K562 (cell line): Measurements from ENCODE around the gene SCARF1. TPM values are rescaled to one million over a fixed set of nuclear protein-coding genes. Genes with fewer than 3 reads are reported as not detected.

Source experiments
- CREB3 ChIP-seq: fragments of 450-650 bp; conservative IDR thresholded peaks from 2 replicates; pipeline ENCODE4 v1.6.1; 2016; ENCODE audit warnings: missing genetic modification characterization, low read depth, mild to moderate bottlenecking, missing compliant biosample characterization, moderate library complexity
- DDX20 ChIP-seq: fragments of 450-650 bp; IDR thresholded peaks from 2 replicates; pipeline ENCODE4 v1.6.1; 2016; ENCODE audit warnings: missing genetic modification characterization, low read depth, mild to moderate bottlenecking, missing compliant biosample characterization, moderate library complexity
- ELF1 ChIP-seq: fragments of 200-800 bp; sonication (Bioruptor generic); IDR thresholded peaks from 2 replicates; pipeline ENCODE4 v1.6.1; 2016; ENCODE audit warnings: missing genetic modification characterization, missing compliant biosample characterization
- FOXA1 ChIP-seq: fragments of 450-650 bp; IDR thresholded peaks from 2 replicates; pipeline ENCODE4 v1.6.1; 2016; ENCODE audit warnings: mild to moderate bottlenecking, borderline replicate concordance
- FOXK2 ChIP-seq, 2 experiments: fragments of 450-650 bp; IDR thresholded peaks in 1 of 2; conservative IDR thresholded peaks in 1 of 2; 2 replicates each; pipeline ENCODE4 v1.6.1; 2016; ENCODE audit warnings: low read depth in 2 of 2, mild to moderate bottlenecking in 1 of 2
- ILF3 ChIP-seq: fragments of 450-650 bp; IDR thresholded peaks from 2 replicates; pipeline ENCODE4 v1.6.1; 2018; ENCODE audit warnings: antibody characterized with exemption, mild to moderate bottlenecking, moderate library complexity, borderline replicate concordance
- MLX ChIP-seq, 2 experiments: fragments of 450-650 bp in 1 of 2; sonication (generic) in 1 of 2; formaldehyde crosslinking; conservative IDR thresholded peaks; 2 replicates each; pipeline versions ENCODE4 v1.4.0 to v1.8.1; 2020 to 2022; ENCODE audit warnings: mild to moderate bottlenecking in 1 of 2, missing genetic modification reagents in 1 of 2
- MNT ChIP-seq, 2 experiments: fragments of 450-650 bp; conservative IDR thresholded peaks; 2 replicates each; pipeline ENCODE4 v1.6.1; 2017; ENCODE audit warnings: mild to moderate bottlenecking in 2 of 2, moderate library complexity in 2 of 2
- MTA2 ChIP-seq: fragments of 450-650 bp; IDR thresholded peaks from 2 replicates; pipeline ENCODE4 v1.6.1; 2016; ENCODE audit warnings: low read depth
- NCOA1 ChIP-seq: fragments of 450-650 bp; IDR thresholded peaks from 2 replicates; pipeline ENCODE4 v1.6.1; 2016; ENCODE audit warnings: low read depth
- NEUROD1 ChIP-seq: fragments of 150-350 bp; IDR thresholded peaks from 2 replicates; pipeline ENCODE4 v1.6.1; 2014; ENCODE audit warnings: borderline replicate concordance, low read length, low read depth; ENCODE audit not compliant: partially characterized antibody
- POLR2G ChIP-seq: fragments of 200-400 bp; formaldehyde crosslinking; IDR thresholded peaks from 2 replicates; pipeline ENCODE4 v1.6.1; 2017; ENCODE audit warnings: low read depth, mild to moderate bottlenecking, antibody characterized with exemption, low read length, moderate library complexity
- POLR2H ChIP-seq: IDR thresholded peaks from 2 replicates; pipeline ENCODE4 v1.6.1; 2016; ENCODE audit warnings: missing genetic modification characterization, low read depth, mild to moderate bottlenecking, control low read depth, missing compliant biosample characterization, moderate library complexity
- RBM14 ChIP-seq: fragments of 200-400 bp; formaldehyde crosslinking; IDR thresholded peaks from 2 replicates; pipeline ENCODE4 v1.6.1; 2018; ENCODE audit warnings: low read depth, mild to moderate bottlenecking, low read length, moderate library complexity, borderline replicate concordance; ENCODE audit not compliant: insufficient read depth
- RBM25 ChIP-seq: fragments of 200-400 bp; formaldehyde crosslinking; IDR thresholded peaks from 2 replicates; pipeline ENCODE4 v1.6.1; 2018; ENCODE audit warnings: low read length, low read depth, moderate library complexity; ENCODE audit not compliant: severe bottlenecking
- TFAP4 ChIP-seq: sonication (generic); formaldehyde crosslinking; IDR thresholded peaks from 2 replicates; pipeline ENCODE4 v1.8.0; 2022; ENCODE audit warnings: missing genetic modification reagents, mild to moderate bottlenecking, moderate library complexity, borderline replicate concordance
- TRIM24 ChIP-seq, 2 experiments: fragments of 450-650 bp; IDR thresholded peaks; 2 replicates each; pipeline ENCODE4 v1.6.1; 2016
- TRIM25 ChIP-seq: fragments of 450-650 bp; IDR thresholded peaks from 2 replicates; pipeline ENCODE4 v1.7.0; 2016; ENCODE audit warnings: borderline replicate concordance
- WHSC1 ChIP-seq: IDR thresholded peaks from one replicate; pipeline ENCODE4 v1.6.1; 2012; ENCODE audit warnings: low read length, control low read depth, inconsistent platforms
- ZNF41 ChIP-seq: fragments of 250-450 bp; sonication (Bioruptor Pico); conservative IDR thresholded peaks from 2 replicates; pipeline ENCODE4 v1.4.0; 2020; ENCODE audit warnings: mild to moderate bottlenecking
- ZNF507 ChIP-seq: conservative IDR thresholded peaks from 2 replicates; pipeline ENCODE4 v1.6.1; 2017; ENCODE audit warnings: missing genetic modification characterization, missing compliant biosample characterization
- ZNF785 ChIP-seq: fragments of 250-450 bp; sonication (Bioruptor Pico); IDR thresholded peaks from 2 replicates; pipeline ENCODE4 v1.4.0; 2020; ENCODE audit warnings: mild to moderate bottlenecking
- polyA plus RNA-seq, 8 experiments: library from polyadenylated mRNA; depleted of rRNA in 4 of 8; stranded (reverse) in 5 of 8; unstranded in 3 of 8; fragments of >200 nt; fragmentation: Nextera tagmentation in 2 of 8; fragmentation: Illumina TruSeq in 1 of 8; extraction: Ambion mirVana in 2 of 8; extraction: Trizol in 1 of 8; gene quantifications; 2 replicates each; pipeline versions ENCODE4 v1.2.1 to v1.2.3, GENCODE V29; 2011 to 2014; ENCODE audit warnings: inconsistent platforms in 1 of 8, missing spikeins in 1 of 8
- total RNA-seq, 7 experiments: library from RNA; depleted of rRNA in 6 of 7; stranded (reverse); fragments of >200 nt in 6 of 7; fragmentation: Illumina TruSeq in 2 of 7; extraction: Trizol in 2 of 7; gene quantifications; 2 replicates each; pipeline versions ENCODE4 v1.2.1 to v1.2.3, GENCODE V29; 2011 to 2021; ENCODE audit warnings: low replicate concordance in 1 of 7

Gene SCARF1
- total and polyA plus RNA-seq, 9 of the 15 experiments (the other 6 are each of a cell fraction or from before 2014, with no cell fraction given): 0.04 to 2.1 (median 0.63) TPM

- no peak for TF ChIP-seq MLX (CRISPR knock-in tag; conservative IDR thresholded peaks at IDR 0.05)
- no peak for TF ChIP-seq WHSC1
- no peak for TF ChIP-seq TRIM25
- TF ChIP-seq POLR2G: peak; percentile 1; the same call in 1 of the 2 replicates
- TF ChIP-seq TRIM24 (IDR thresholded peaks at IDR 0.05): peak; percentile 26 to 52; a peak in 2 of 4 replicates
- no peak for TF ChIP-seq ZNF507
- TF ChIP-seq RBM25: no peak
- peak; percentile 73 for TF ChIP-seq ELF1
- peak; percentile 75; the same call in 1 of the 2 replicates for TF ChIP-seq NCOA1
- no peak for TF ChIP-seq FOXA1
- TF ChIP-seq ILF3: no peak
- TF ChIP-seq RBM14: no peak
- peak in 1 of 2 experiments; percentile 58 for TF ChIP-seq MNT (conservative IDR thresholded peaks at IDR 0.05)
- peak; percentile 67; the same call in 1 of the 2 replicates for TF ChIP-seq MTA2
- peak; percentile 76; the same call in 1 of the 2 replicates for TF ChIP-seq POLR2H (tag)
- 0 out of 2 replicates have a peak, but pooled peaks have one; percentile 41 for TF ChIP-seq ZNF41 (CRISPR knock-in tag)
- TF ChIP-seq ZNF785 (CRISPR knock-in tag): no peak
- TF ChIP-seq CREB3 (tag): 0 out of 2 replicates have a peak, but pooled peaks have one; percentile 55
- TF ChIP-seq DDX20 (tag): no peak
- TF ChIP-seq FOXK2 (conservative IDR thresholded peaks at IDR 0.05 in 1 of 2, IDR thresholded peaks at IDR 0.05 in 1 of 2; ENCODE audit: low read depth in 2 of 2): peak; percentile 71 to 77; a peak in 3 of 4 replicates
- peak; percentile 64 for TF ChIP-seq NEUROD1
- TF ChIP-seq TFAP4: peak; percentile 76
These were observed 4.4 kb upstream of the SCARF1 start, which contains the start of gene RILP (continued) for GRCh38 chr17:1649844-1650501.
